Measurements from ENCODE around the gene NLRP9. TPM values are rescaled to one million over a fixed set of nuclear protein-coding genes. Genes with fewer than 3 reads are reported as not detected.

NLRP9 gene
- total and polyA plus RNA-seq, 2 of the 13 experiments (the other 11 are each of a cell fraction or from before 2014, with no cell fraction given), result not detected

GRCh38 chr19:55683449-55684261, 54.5 kb downstream of the NLRP9 start (continued):
- TF ChIP-seq ZNF576 (CRISPR knock-in tag; IDR thresholded peaks at IDR 0.05) (no peak), PHF8 (CRISPR knock-in tag; IDR thresholded peaks at IDR 0.05) (no peak; the same call in 1 of the 2 replicates), ZFP90 (CRISPR knock-in tag; IDR thresholded peaks at IDR 0.05; ENCODE audit: borderline replicate concordance) (no peak), FOXP1 (IDR thresholded peaks at IDR 0.05) (no peak), FOXP1 (CRISPR knock-in tag; IDR thresholded peaks at IDR 0.05) (peak; percentile 56), ZSCAN21 (CRISPR knock-in tag; IDR thresholded peaks at IDR 0.05; ENCODE audit: borderline replicate concordance) (peak; percentile 67; the same call in 1 of the 2 replicates), KAT2B (IDR thresholded peaks at IDR 0.05; ENCODE audit: borderline replicate concordance, low read depth, low read length) (no peak), NFATC3 (CRISPR knock-in tag; IDR thresholded peaks at IDR 0.05) (no peak), ZBTB4 (CRISPR knock-in tag; IDR thresholded peaks at IDR 0.05; ENCODE audit: borderline replicate concordance) (peak; percentile 79; the same call in 1 of the 2 replicates), ZNF251 (CRISPR knock-in tag; IDR thresholded peaks at IDR 0.05) (no peak), ZSCAN31 (CRISPR knock-in tag; IDR thresholded peaks at IDR 0.05; ENCODE audit: low read depth) (no peak), ZHX1 (CRISPR knock-in tag; IDR thresholded peaks at IDR 0.05; ENCODE audit: low read depth) (no peak), ZNF703 (CRISPR knock-in tag; IDR thresholded peaks at IDR 0.05; ENCODE audit: borderline replicate concordance) (no peak), ZBTB20 (CRISPR knock-in tag; IDR thresholded peaks at IDR 0.05; ENCODE audit: borderline replicate concordance, low read depth) (peak; percentile 89; the same call in 1 of the 2 replicates), NFKB2 (CRISPR knock-in tag; IDR thresholded peaks at IDR 0.05; ENCODE audit: borderline replicate concordance) (no peak), KLF6 (CRISPR knock-in tag; IDR thresholded peaks at IDR 0.05) (no peak), ZNF770 (CRISPR knock-in tag; IDR thresholded peaks at IDR 0.05) (no peak), HES4 (CRISPR knock-in tag; IDR thresholded peaks at IDR 0.05; ENCODE audit: borderline replicate concordance) (no peak), ARHGAP35 (CRISPR knock-in tag; IDR thresholded peaks at IDR 0.05; ENCODE audit: borderline replicate concordance) (no peak), ATAD3A (CRISPR knock-in tag; IDR thresholded peaks at IDR 0.05) (no peak), ZNF558 (CRISPR knock-in tag; IDR thresholded peaks at IDR 0.05; ENCODE audit: borderline replicate concordance) (no peak; the same call in 1 of the 2 replicates), TOPORS (CRISPR knock-in tag; IDR thresholded peaks at IDR 0.05) (no peak)
